Kidney glomerular epithelial cell (primary cell): ENCODE measurements around the gene ATP2B3.

Source experiments
- DNase-seq: peaks from one replicate; lab custom pipeline; 2025; lab: John Stamatoyannopoulos, UW

Gene ATP2B3

GRCh38 chrX:153568451-153569011, 51.1 kb downstream of the ATP2B3 start:
- no peak for DNase-seq

- no peak for DNase-seq
These were observed 52.0 kb downstream of the ATP2B3 start for GRCh38 chrX:153569475-153569874.

GRCh38 chrX:153571534-153571908, 54.1 kb downstream of the ATP2B3 start:
- no peak for DNase-seq

GRCh38 chrX:153572601-153573000, 55.2 kb downstream of the ATP2B3 start:
- DNase-seq, result no peak

- DNase-seq, result no peak
These were observed 56.5 kb downstream of the ATP2B3 start for GRCh38 chrX:153573984-153574383.

GRCh38 chrX:153576239-153576870, 58.9 kb downstream of the ATP2B3 start:
- DNase-seq, result no peak

GRCh38 chrX:153576961-153577360, 59.5 kb downstream of the ATP2B3 start:
- DNase-seq, result no peak

- DNase-seq, result no peak
These were observed 60.9 kb downstream of the ATP2B3 start for GRCh38 chrX:153578200-153578835.

- no peak for DNase-seq
These were observed 61.4 kb downstream of the ATP2B3 start for GRCh38 chrX:153578889-153579288.

GRCh38 chrX:153580700-153581386, 63.4 kb downstream of the ATP2B3 start:
- DNase-seq, result no peak

GRCh38 chrX:153582896-153583295, 65.5 kb downstream of the ATP2B3 start:
- no peak for DNase-seq

GRCh38 chrX:153583433-153583832, 66.0 kb downstream of the ATP2B3 start:
- no peak for DNase-seq

- DNase-seq, result no peak
These were observed 68.4 kb downstream of the ATP2B3 start for GRCh38 chrX:153585827-153586226.

- DNase-seq, result no peak
These were observed 69.9 kb downstream of the ATP2B3 start for GRCh38 chrX:153587342-153587741.

- DNase-seq, result no peak
These were observed 70.8 kb downstream of the ATP2B3 start for GRCh38 chrX:153588021-153588781.

- no peak for DNase-seq
These were observed 71.5 kb downstream of the ATP2B3 start for GRCh38 chrX:153588782-153589446.

- no peak for DNase-seq
These were observed 73.8 kb downstream of the ATP2B3 start for GRCh38 chrX:153590961-153591956.

- DNase-seq, result no peak
These were observed 74.8 kb downstream of the ATP2B3 start for GRCh38 chrX:153592091-153592833.

GRCh38 chrX:153592966-153593688, 75.7 kb downstream of the ATP2B3 start:
- no peak for DNase-seq
